ENCODE data around the gene SLC22A23.
"Not testable (repeated sequence)": the region's sequence is repeated elsewhere in the genome, so short reads cannot be mapped to it uniquely, and the experiment has no call there.

SLC22A23 gene

GRCh38 chr6:3378398-3378782 lies 78.5 kb downstream of the SLC22A23 start:
- not testable (repeated sequence) for H3K4me1 ChIP-seq (ENCODE audit: control insufficient read depth, insufficient read depth, low read length); H3K27me3 ChIP-seq (ENCODE audit: control insufficient read depth, insufficient read depth, low read length, poor library complexity, severe bottlenecking); H3K27ac ChIP-seq (ENCODE audit: insufficient read depth, low read depth, low read length, poor library complexity, severe bottlenecking); H3K4me3 ChIP-seq (ENCODE audit: insufficient read depth, low read depth, low read length); H3K9me3 ChIP-seq (ENCODE audit: control insufficient read depth, low read length); H3K36me3 ChIP-seq (ENCODE audit: control insufficient read depth, insufficient read depth, low read length)
- 88 to 94% methylated on average over 2 to 6 of the region's 6 CpGs for WGBS, 2 experiments

- no peak overlapping the region for H3K4me3 ChIP-seq (ENCODE audit: insufficient read depth, low read depth, low read length)
Observed at GRCh38 chr6:3377536-3378397, 79.1 kb downstream of the SLC22A23 start.

GRCh38 chr6:3376893-3377535 lies 79.8 kb downstream of the SLC22A23 start:
- Histone ChIP-seq H3K4me3 (ENCODE audit: insufficient read depth, low read depth, low read length) (no peak overlapping the region), H3K36me3 (ENCODE audit: control insufficient read depth, insufficient read depth, low read length) (no peaks in the 10 kb centered on the region), H3K9me3 (ENCODE audit: control insufficient read depth, low read length) (no peaks in the 10 kb centered on the region), H3K27ac (ENCODE audit: insufficient read depth, low read depth, low read length, poor library complexity, severe bottlenecking) (no peak overlapping the region), H3K4me1 (ENCODE audit: control insufficient read depth, insufficient read depth, low read length) (no peaks in the 10 kb centered on the region), H3K27me3 (ENCODE audit: control insufficient read depth, insufficient read depth, low read length, poor library complexity, severe bottlenecking) (no peaks in the 10 kb centered on the region)
- WGBS, 2 experiments, result 93 to 94% methylated on average over 3 of the region's 3 CpGs

More at GRCh38 chr6:3377536-3378397, 79.1 kb downstream of the SLC22A23 start:
- Histone ChIP-seq H3K36me3 (ENCODE audit: control insufficient read depth, insufficient read depth, low read length) (no peaks in the 10 kb centered on the region), H3K27ac (ENCODE audit: insufficient read depth, low read depth, low read length, poor library complexity, severe bottlenecking) (no peak overlapping the region), H3K27me3 (ENCODE audit: control insufficient read depth, insufficient read depth, low read length, poor library complexity, severe bottlenecking) (no peaks in the 10 kb centered on the region), H3K9me3 (ENCODE audit: control insufficient read depth, low read length) (no peaks in the 10 kb centered on the region), H3K4me1 (ENCODE audit: control insufficient read depth, insufficient read depth, low read length) (no peaks in the 10 kb centered on the region)
- WGBS, 2 experiments, result 93 to 94% methylated on average over 17 of the region's 17 CpGs

GRCh38 chr6:3376064-3376463 lies 80.8 kb downstream of the SLC22A23 start:
- Histone ChIP-seq H3K27me3 (ENCODE audit: control insufficient read depth, insufficient read depth, low read length, poor library complexity, severe bottlenecking) (no peaks in the 10 kb centered on the region), H3K4me1 (ENCODE audit: control insufficient read depth, insufficient read depth, low read length) (no peaks in the 10 kb centered on the region), H3K4me3 (ENCODE audit: insufficient read depth, low read depth, low read length) (no peak overlapping the region), H3K27ac (ENCODE audit: insufficient read depth, low read depth, low read length, poor library complexity, severe bottlenecking) (no peak overlapping the region), H3K36me3 (ENCODE audit: control insufficient read depth, insufficient read depth, low read length) (no peaks in the 10 kb centered on the region), H3K9me3 (ENCODE audit: control insufficient read depth, low read length) (no peaks in the 10 kb centered on the region)
- WGBS, 2 experiments, result 92% methylated on average over 8 of the region's 8 CpGs

GRCh38 chr6:3373597-3374203 lies 83.2 kb downstream of the SLC22A23 start:
- Histone ChIP-seq H3K9me3 (ENCODE audit: control insufficient read depth, low read length) (no peaks in the 10 kb centered on the region), H3K27me3 (ENCODE audit: control insufficient read depth, insufficient read depth, low read length, poor library complexity, severe bottlenecking) (no peaks in the 10 kb centered on the region), H3K36me3 (ENCODE audit: control insufficient read depth, insufficient read depth, low read length) (no peaks in the 10 kb centered on the region), H3K4me3 (ENCODE audit: insufficient read depth, low read depth, low read length) (no peak overlapping the region), H3K4me1 (ENCODE audit: control insufficient read depth, insufficient read depth, low read length) (no peaks in the 10 kb centered on the region), H3K27ac (ENCODE audit: insufficient read depth, low read depth, low read length, poor library complexity, severe bottlenecking) (no peak overlapping the region)
- WGBS, 2 experiments, result 92 to 94% methylated on average over 5 of the region's 5 CpGs

GRCh38 chr6:3372912-3373554 lies 83.8 kb downstream of the SLC22A23 start:
- Histone ChIP-seq H3K27ac (ENCODE audit: insufficient read depth, low read depth, low read length, poor library complexity, severe bottlenecking) (no peak overlapping the region), H3K9me3 (ENCODE audit: control insufficient read depth, low read length) (no peaks in the 10 kb centered on the region), H3K27me3 (ENCODE audit: control insufficient read depth, insufficient read depth, low read length, poor library complexity, severe bottlenecking) (no peaks in the 10 kb centered on the region), H3K36me3 (ENCODE audit: control insufficient read depth, insufficient read depth, low read length) (no peaks in the 10 kb centered on the region), H3K4me3 (ENCODE audit: insufficient read depth, low read depth, low read length) (no peak overlapping the region), H3K4me1 (ENCODE audit: control insufficient read depth, insufficient read depth, low read length) (no peaks in the 10 kb centered on the region)
- WGBS, 2 experiments, result 76 to 77% methylated on average over 6 of the region's 6 CpGs

- H3K27me3 ChIP-seq (ENCODE audit: control insufficient read depth, insufficient read depth, low read length, poor library complexity, severe bottlenecking), result no peaks in the 10 kb centered on the region
- H3K27ac ChIP-seq (ENCODE audit: insufficient read depth, low read depth, low read length, poor library complexity, severe bottlenecking), result no peak overlapping the region
- H3K4me3 ChIP-seq (ENCODE audit: insufficient read depth, low read depth, low read length), result no peak overlapping the region
- H3K4me1 ChIP-seq (ENCODE audit: control insufficient read depth, insufficient read depth, low read length), result no peaks in the 10 kb centered on the region
- H3K36me3 ChIP-seq (ENCODE audit: control insufficient read depth, insufficient read depth, low read length), result no peaks in the 10 kb centered on the region
- 86 to 87% methylated on average over 12 of the region's 12 CpGs for WGBS, 2 experiments
- H3K9me3 ChIP-seq (ENCODE audit: control insufficient read depth, low read length), result no peaks in the 10 kb centered on the region
Observed at GRCh38 chr6:3372184-3372846, 84.5 kb downstream of the SLC22A23 start.

GRCh38 chr6:3371222-3371949 lies 85.5 kb downstream of the SLC22A23 start:
- 93% methylated on average over 5 of the region's 5 CpGs for WGBS, 2 experiments
- no peaks in the 10 kb centered on the region for H3K36me3 ChIP-seq (ENCODE audit: control insufficient read depth, insufficient read depth, low read length)
- no peak overlapping the region for H3K4me3 ChIP-seq (ENCODE audit: insufficient read depth, low read depth, low read length)
- no peak overlapping the region for H3K27ac ChIP-seq (ENCODE audit: insufficient read depth, low read depth, low read length, poor library complexity, severe bottlenecking)
- H3K27me3 ChIP-seq (ENCODE audit: control insufficient read depth, insufficient read depth, low read length, poor library complexity, severe bottlenecking), result no peaks in the 10 kb centered on the region
- H3K9me3 ChIP-seq (ENCODE audit: control insufficient read depth, low read length), result no peaks in the 10 kb centered on the region
- no peaks in the 10 kb centered on the region for H3K4me1 ChIP-seq (ENCODE audit: control insufficient read depth, insufficient read depth, low read length)

GRCh38 chr6:3370361-3371221 lies 86.3 kb downstream of the SLC22A23 start:
- Histone ChIP-seq H3K27me3 (ENCODE audit: control insufficient read depth, insufficient read depth, low read length, poor library complexity, severe bottlenecking) (no peaks in the 10 kb centered on the region), H3K4me1 (ENCODE audit: control insufficient read depth, insufficient read depth, low read length) (no peaks in the 10 kb centered on the region), H3K27ac (ENCODE audit: insufficient read depth, low read depth, low read length, poor library complexity, severe bottlenecking) (no peak overlapping the region), H3K9me3 (ENCODE audit: control insufficient read depth, low read length) (no peaks in the 10 kb centered on the region), H3K36me3 (ENCODE audit: control insufficient read depth, insufficient read depth, low read length) (no peaks in the 10 kb centered on the region), H3K4me3 (ENCODE audit: insufficient read depth, low read depth, low read length) (no peak overlapping the region)
- WGBS, 2 experiments, result 91 to 92% methylated on average over 15 of the region's 15 CpGs

All from ectodermal cell (in vitro differentiated cells).